ENCODE results near the gene LMTK2. TPM values are rescaled to one million over a fixed set of nuclear protein-coding genes. Genes with fewer than 3 reads are reported as not detected.

LMTK2 gene
- total and polyA plus RNA-seq, 2 experiments from 2014 or later, result 6.1 to 30.8 TPM

GRCh38 chr7:98229991-98230745, 123.5 kb downstream of the LMTK2 start:
- no peaks in the 10 kb centered on the region for H3K27me3 ChIP-seq (ENCODE audit: insufficient read depth)
- no peaks in the 10 kb centered on the region for H4K20me1 ChIP-seq (replicated peaks; ENCODE audit: insufficient read depth)
- no peaks in the 10 kb centered on the region for H3K79me2 ChIP-seq (replicated peaks; ENCODE audit: insufficient read depth)
- H3K27ac ChIP-seq (ENCODE audit: low read depth), result no peak overlapping the region
- Mint-ChIP-seq H3K9me3 (no peaks in the 10 kb centered on the region), H3K27me3 (ENCODE audit: insufficient read depth, low read depth, poor library complexity) (peaks cover 8% of the 10 kb centered on the region), H3K4me1 (no peaks in the 10 kb centered on the region), H3K36me3 (ENCODE audit: low read depth) (no peaks in the 10 kb centered on the region), H3K4me3 (no peak overlapping the region), H3K27ac (no peak overlapping the region)
- DNase-seq (ENCODE audit: low spot score) (no peak), ATAC-seq (peak; percentile 55)
- TF ChIP-seq EZH2 (IDR thresholded peaks at IDR 0.05; ENCODE audit: low read depth, unreplicated experiment) (no peak), ZNF114 (CRISPR knock-in tag; IDR thresholded peaks at IDR 0.05) (no peak), ZNF331 (CRISPR knock-in tag; IDR thresholded peaks at IDR 0.05; ENCODE audit: low read depth) (no peak), CREB1 (CRISPR knock-in tag; IDR thresholded peaks at IDR 0.05; ENCODE audit: low read depth) (no peak), CTCF (conservative IDR thresholded peaks at IDR 0.05; ENCODE audit: low read depth in 2 of 2) (no peak; a peak in 1 of 4 replicates), JUNB (IDR thresholded peaks at IDR 0.05; ENCODE audit: unreplicated experiment) (no peak), EZH2phosphoT487 (IDR thresholded peaks at IDR 0.05; ENCODE audit: unreplicated experiment) (no peak), STAT1 (IDR thresholded peaks at IDR 0.05; ENCODE audit: unreplicated experiment) (no peak), NANOG (IDR thresholded peaks at IDR 0.05; ENCODE audit: borderline replicate concordance) (no peak), POLR2AphosphoS5 (IDR thresholded peaks at IDR 0.05; ENCODE audit: low read depth) (no peak)
- TF ChIP-seq, protein P1, sequence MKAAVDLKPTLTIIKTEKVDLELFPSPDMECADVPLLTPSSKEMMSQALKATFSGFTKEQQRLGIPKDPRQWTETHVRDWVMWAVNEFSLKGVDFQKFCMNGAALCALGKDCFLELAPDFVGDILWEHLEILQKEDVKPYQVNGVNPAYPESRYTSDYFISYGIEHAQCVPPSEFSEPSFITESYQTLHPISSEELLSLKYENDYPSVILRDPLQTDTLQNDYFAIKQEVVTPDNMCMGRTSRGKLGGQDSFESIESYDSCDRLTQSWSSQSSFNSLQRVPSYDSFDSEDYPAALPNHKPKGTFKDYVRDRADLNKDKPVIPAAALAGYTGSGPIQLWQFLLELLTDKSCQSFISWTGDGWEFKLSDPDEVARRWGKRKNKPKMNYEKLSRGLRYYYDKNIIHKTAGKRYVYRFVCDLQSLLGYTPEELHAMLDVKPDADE (IDR thresholded peaks at IDR 0.05), result no peak
- no peak overlapping the region for H2AFZ ChIP-seq
- H3K4me2 ChIP-seq, result no peak overlapping the region
- H3K36me3 ChIP-seq (ENCODE audit: insufficient read depth), result no peaks in the 10 kb centered on the region
- H3K9me2 ChIP-seq (ENCODE audit: insufficient read depth), result no peaks in the 10 kb centered on the region
- H3K4me1 ChIP-seq (ENCODE audit: insufficient read depth), result no peaks in the 10 kb centered on the region
- no peaks in the 10 kb centered on the region for H3F3A ChIP-seq (replicated peaks; ENCODE audit: low read depth)
- H3K4me3 ChIP-seq, result no peak overlapping the region

DNA sequence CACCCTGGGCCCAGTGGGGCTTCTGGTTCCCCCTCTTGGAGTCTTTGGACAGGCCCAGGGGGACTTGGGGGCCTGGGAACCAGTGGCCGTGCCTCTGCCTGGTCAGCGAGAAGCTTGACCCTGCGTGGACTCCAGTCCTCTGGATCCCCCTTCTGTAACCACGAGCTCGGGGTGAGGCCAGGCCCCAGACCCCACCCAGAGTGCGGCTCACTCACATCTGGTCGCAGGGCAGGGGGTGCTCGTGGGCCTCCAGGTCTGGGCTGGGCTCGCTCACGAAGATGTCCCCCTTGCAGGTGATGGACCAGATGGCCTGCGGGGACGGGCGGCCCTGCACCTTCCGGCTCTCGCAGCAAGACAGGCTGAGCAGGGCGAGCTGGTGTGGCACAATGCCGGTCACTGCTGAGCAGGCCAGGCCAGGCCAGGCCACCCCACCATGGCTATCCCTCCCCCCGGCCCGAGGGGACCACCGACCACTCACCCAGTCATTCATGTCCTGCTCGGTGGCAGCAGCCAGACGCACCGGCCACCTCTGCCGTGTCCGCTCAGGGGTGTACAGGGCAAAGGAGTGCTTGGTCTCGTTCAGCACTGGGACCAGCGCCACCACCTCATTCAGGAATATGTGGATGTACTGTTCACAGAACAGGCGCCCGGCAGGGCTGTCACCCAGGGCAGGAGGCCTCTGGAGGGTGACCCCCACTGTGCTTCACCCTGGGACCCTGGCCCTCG, 124.2 kb downstream of the LMTK2 start:
- no peak overlapping the region for H3K27ac ChIP-seq (ENCODE audit: low read depth)
- Mint-ChIP-seq H3K36me3 (ENCODE audit: low read depth) (no peaks in the 10 kb centered on the region), H3K4me1 (no peaks in the 10 kb centered on the region), H3K4me3 (no peak overlapping the region), H3K27me3 (ENCODE audit: insufficient read depth, low read depth, poor library complexity) (peaks cover 8% of the 10 kb centered on the region), H3K9me3 (no peaks in the 10 kb centered on the region), H3K27ac (no peak overlapping the region)
- H3K4me3 ChIP-seq, result no peak overlapping the region
- no peaks in the 10 kb centered on the region for H4K20me1 ChIP-seq (replicated peaks; ENCODE audit: insufficient read depth)
- ATAC-seq (no peak), DNase-seq (ENCODE audit: low spot score) (no peak)
- H3K9me2 ChIP-seq (ENCODE audit: insufficient read depth), result no peaks in the 10 kb centered on the region
- no peaks in the 10 kb centered on the region for H3K27me3 ChIP-seq (ENCODE audit: insufficient read depth)
- H3F3A ChIP-seq (replicated peaks; ENCODE audit: low read depth), result no peaks in the 10 kb centered on the region
- H3K4me1 ChIP-seq (ENCODE audit: insufficient read depth), result no peaks in the 10 kb centered on the region
- no peak overlapping the region for H3K4me2 ChIP-seq
- no peaks in the 10 kb centered on the region for H3K79me2 ChIP-seq (replicated peaks; ENCODE audit: insufficient read depth)
- H2AFZ ChIP-seq, result no peak overlapping the region
- no peaks in the 10 kb centered on the region for H3K36me3 ChIP-seq (ENCODE audit: insufficient read depth)
- TF ChIP-seq NANOG (IDR thresholded peaks at IDR 0.05; ENCODE audit: borderline replicate concordance) (no peak), REST (IDR thresholded peaks at IDR 0.05; ENCODE audit: unreplicated experiment) (no peak), EZH2phosphoT487 (IDR thresholded peaks at IDR 0.05; ENCODE audit: unreplicated experiment) (no peak), ZNF114 (CRISPR knock-in tag; IDR thresholded peaks at IDR 0.05) (no peak), CTCF (conservative IDR thresholded peaks at IDR 0.05; ENCODE audit: low read depth in 2 of 2) (no peak), POLR2AphosphoS5 (IDR thresholded peaks at IDR 0.05; ENCODE audit: low read depth) (no peak), EZH2 (IDR thresholded peaks at IDR 0.05; ENCODE audit: low read depth, unreplicated experiment) (no peak), JUNB (IDR thresholded peaks at IDR 0.05; ENCODE audit: unreplicated experiment) (no peak), ZNF331 (CRISPR knock-in tag; IDR thresholded peaks at IDR 0.05; ENCODE audit: low read depth) (no peak)
